Coronary artery (tissue), 2 donors: ENCODE data around the gene MAPK6.

Source experiments
- DNase-seq: peaks from one replicate; pipeline ENCODE4 v3.0.0-alpha.2; 2017; ENCODE audit warnings: low spot score
- H3K27ac ChIP-seq, 2 donors: fragments of 200-600 bp; sonication (generic); one replicate each; pipeline ENCODE4 v1.5.1; 2016 to 2019
- H3K4me3 ChIP-seq: fragments of 200-600 bp; sonication (generic); 2 replicates; pipeline ENCODE4 v1.5.1; 2016; ENCODE audit warnings: mild to moderate bottlenecking, moderate library complexity
- TF ChIP-seq, protein P1 (sequence below): fragments of 200-600 bp; sonication (generic); IDR thresholded peaks from one replicate; pipeline ENCODE4 v1.5.1; 2019; ENCODE audit warnings: antibody characterized with exemption

Gene MAPK6

DNA sequence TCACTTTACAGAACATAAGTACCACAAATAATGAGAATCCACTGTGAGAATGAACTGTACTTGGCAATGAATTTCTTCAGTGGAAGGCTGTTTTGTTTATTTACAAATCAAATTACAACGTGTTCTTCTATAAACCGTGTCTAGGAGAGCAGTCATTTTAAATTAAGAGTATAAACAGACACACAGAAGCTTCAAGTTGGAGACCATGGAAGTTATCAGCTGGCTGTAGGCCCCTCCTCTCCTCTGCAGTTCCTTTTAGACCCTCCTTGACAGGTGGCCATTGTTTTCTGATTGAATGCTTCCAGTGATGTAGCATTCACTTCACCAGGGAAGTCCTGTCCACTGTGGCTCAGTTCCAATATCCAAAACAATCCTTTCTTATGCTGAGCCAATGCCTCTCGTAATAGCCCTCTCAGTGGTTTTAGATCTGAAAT is 7.3 kb upstream of the MAPK6 start:
- no peak overlapping the region for H3K27ac ChIP-seq
- no peak overlapping the region for H3K4me3 ChIP-seq
- no peak for DNase-seq
- TF ChIP-seq, protein P1, sequence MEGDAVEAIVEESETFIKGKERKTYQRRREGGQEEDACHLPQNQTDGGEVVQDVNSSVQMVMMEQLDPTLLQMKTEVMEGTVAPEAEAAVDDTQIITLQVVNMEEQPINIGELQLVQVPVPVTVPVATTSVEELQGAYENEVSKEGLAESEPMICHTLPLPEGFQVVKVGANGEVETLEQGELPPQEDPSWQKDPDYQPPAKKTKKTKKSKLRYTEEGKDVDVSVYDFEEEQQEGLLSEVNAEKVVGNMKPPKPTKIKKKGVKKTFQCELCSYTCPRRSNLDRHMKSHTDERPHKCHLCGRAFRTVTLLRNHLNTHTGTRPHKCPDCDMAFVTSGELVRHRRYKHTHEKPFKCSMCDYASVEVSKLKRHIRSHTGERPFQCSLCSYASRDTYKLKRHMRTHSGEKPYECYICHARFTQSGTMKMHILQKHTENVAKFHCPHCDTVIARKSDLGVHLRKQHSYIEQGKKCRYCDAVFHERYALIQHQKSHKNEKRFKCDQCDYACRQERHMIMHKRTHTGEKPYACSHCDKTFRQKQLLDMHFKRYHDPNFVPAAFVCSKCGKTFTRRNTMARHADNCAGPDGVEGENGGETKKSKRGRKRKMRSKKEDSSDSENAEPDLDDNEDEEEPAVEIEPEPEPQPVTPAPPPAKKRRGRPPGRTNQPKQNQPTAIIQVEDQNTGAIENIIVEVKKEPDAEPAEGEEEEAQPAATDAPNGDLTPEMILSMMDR: no peak

DNA sequence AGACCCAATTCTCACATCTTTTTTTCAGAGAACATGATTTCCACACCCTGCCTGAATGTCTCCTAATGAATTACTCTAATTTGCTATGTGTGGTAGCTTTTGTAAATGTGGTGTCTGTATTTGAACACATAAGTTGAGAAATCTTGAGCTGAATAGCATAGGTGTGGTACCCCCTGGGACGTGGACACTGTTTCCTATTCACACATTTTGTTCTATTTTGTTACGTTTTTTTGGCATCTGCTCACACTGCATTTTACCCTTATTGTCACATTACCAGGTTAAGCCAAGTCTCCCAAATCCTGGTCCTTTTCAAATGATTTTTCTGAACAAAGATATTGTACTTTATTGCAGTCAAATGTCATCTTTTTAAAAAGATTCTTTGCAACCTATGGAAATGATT is 6.8 kb upstream of the MAPK6 start:
- TF ChIP-seq, protein P1: no peak
- Histone ChIP-seq H3K27ac (no peak overlapping the region), H3K4me3 (no peak overlapping the region)
- DNase-seq: no peak

DNA sequence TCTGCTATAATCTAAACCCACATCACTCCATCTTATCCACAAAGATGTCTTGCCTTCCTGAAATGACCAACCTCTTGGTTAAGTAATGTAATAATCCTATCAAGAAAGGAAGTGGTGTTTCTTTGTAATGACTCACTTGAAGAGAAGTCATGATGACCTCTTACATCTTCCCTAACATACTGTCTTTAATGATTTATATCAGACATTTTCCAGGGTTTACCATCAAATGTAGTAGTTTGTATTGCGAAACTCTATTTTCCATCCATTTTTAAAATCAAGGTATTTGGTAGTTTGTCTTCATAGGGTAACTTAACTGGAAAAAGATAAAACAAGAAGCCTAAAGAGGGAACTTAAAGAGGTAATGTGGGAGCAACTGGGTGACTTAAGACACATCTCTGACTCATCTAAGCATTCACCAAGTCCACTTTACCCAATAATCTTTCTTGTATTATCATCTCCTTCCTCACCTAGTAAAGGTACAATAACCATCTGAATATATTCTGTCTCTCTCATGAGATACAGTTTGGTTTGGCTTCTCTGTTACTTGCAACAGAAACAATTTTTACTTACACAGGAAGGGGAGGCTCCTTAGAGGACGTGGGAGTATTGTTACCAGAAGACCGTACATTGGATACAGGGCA is 5.7 kb upstream of the MAPK6 start:
- no peak overlapping the region for H3K27ac ChIP-seq
- TF ChIP-seq, protein P1: no peak
- DNase-seq: no peak
- H3K4me3 ChIP-seq: no peak overlapping the region

DNA sequence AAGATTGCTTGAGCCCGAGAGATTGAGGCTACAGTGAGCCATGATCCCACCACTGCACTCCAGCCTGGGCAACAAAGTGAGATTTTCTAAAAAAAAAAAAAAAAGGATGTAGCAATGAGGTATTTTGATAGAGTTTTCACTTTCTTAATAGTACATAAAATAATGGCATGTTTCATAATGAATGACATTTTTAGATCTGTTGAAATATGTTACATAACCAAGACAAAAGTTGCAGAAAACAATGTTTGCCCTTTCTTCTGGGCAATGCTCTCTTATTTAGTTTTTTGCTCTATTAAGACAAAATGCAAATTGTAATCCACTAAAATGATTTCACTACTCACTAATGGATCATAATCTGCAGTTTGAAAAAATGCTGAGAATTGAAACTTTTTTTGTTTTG is 4.4 kb upstream of the MAPK6 start:
- Histone ChIP-seq H3K4me3 (no peak overlapping the region), H3K27ac (no peak overlapping the region)
- no peak for DNase-seq
- TF ChIP-seq, protein P1: no peak

DNA sequence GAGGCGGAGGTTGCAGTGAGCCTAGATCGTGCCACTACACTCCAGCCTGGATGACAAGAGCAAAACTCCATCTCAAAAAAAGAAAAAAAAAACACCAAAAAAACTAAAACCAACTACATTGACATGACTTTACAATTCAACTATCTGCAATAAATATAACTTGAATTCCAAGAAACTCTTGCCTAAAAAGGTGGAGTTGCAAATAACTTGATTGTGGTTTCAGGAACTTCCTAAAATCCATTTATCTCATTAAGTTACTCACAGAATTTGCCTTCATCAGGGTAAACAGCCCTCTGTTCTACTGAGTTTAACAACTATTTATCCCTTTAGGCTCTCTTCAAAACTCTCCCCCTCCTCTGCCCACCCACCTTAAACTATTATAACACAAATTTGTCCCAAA is 2.7 kb upstream of the MAPK6 start:
- Histone ChIP-seq H3K4me3 (no peak overlapping the region), H3K27ac (no peak overlapping the region)
- TF ChIP-seq, protein P1: no peak
- no peak for DNase-seq

DNA sequence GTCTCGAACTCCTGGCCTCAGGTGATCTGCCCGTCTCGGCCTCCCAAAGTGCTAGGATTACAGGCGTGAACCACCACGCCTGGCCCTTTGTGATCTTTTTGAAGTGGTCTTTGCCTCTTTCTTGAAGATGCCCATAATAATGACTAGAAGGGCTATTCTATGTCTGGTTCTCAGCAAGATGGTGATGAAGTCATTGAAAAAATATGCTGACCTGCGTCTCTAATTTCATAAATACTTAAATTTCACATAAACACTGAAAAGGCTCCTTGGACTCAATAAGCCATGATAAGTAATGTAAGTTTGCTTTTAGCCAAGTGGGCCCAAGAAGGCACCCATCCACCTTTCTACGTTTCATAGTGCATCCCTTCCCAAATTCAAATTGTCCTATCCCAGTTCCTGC is 775 bp upstream of the MAPK6 start:
- Histone ChIP-seq H3K27ac (peak overlapping the region; percentile 97 to 99), H3K4me3 (peak overlapping the region; percentile 85)
- TF ChIP-seq, protein P1: no peak
- DNase-seq: no peak

DNA sequence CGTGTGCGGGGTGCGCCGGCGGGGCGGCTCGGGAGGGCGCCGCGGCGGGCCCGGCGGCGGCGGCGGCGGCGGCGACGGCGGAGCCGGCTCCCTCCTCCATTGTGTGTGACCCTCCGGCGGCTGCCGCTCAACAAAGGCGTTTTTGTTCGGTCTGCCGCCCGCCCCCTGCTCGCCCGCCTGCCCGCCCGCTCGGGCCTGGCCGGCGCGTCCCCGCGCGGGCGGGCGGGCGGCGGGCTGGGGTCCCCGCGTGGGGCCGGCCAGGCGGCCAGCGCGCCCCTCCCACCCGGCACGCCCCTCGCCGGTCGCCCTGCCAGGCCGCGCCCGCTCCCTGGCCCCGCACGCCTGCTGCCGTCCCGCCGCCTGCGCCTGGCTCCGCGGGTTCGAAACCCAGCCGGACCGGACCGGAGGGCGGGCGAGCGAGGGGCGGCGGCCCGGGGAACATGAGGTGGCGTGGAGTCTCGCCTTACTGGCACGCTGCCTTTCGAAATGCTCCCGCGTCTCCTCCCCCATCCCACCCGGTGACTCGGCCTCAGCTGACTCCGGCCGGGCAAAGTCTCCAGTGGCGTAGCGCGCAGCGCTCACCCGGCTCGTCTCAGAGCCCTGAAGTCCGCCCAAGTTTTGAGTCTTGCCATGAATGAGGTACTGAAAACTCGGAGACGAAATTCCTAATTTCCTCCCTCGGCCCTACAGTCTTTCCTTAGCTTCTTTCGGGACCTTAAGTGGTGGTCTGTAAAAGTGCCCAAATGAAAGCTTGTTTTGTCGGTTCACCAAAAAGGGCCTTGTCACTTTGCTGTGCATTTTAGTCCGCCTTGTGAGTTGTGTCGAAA is 588 bp downstream of the MAPK6 start:
- DNase-seq: peak; percentile 93
- H3K27ac ChIP-seq: peak overlapping the region; percentile 97 to 99
- H3K4me3 ChIP-seq: peak overlapping the region; percentile 85
- TF ChIP-seq, protein P1: no peak
